ENCODE results near the gene SMARCD2.
"Not testable (repeated sequence)": the region's sequence is repeated elsewhere in the genome, so short reads cannot be mapped to it uniquely, and the experiment has no call there.

SMARCD2 gene

DNA sequence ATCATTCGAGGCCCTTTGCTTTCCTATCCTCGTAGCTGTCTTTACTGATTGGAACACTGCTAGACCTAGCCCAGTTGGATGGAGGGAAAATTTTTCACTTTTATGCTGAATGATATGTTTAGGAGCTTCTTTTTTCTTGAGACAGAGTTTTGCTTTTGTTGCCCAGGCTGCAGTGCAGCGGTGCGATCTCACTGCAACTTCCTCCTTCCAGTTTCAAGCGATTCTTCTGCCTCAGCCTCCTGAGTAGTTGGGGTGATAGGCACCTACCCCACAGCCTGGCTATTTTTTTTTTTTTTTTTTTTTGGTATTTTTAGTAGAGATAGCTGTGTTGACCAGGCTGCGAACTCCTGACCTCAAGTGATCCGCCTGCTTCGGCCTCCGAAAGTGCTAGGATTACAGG, 32.5 kb downstream of the SMARCD2 start:
- Histone ChIP-seq H3K27ac (no peak overlapping the region), H3K4me3 (ENCODE audit: low read depth, low read length) (no peak overlapping the region), H3K36me3 (replicated peaks) (peaks cover 86% of the 10 kb centered on the region), H3K27me3 (replicated peaks) (no peaks in the 10 kb centered on the region)
- in situ Hi-C loops (cut with HindIII; ENCODE audit: low pct_ligation_motif_present, low sequenced_read_pairs), result no loop called here
- no peak for DNase-seq
- TF ChIP-seq, protein P1, sequence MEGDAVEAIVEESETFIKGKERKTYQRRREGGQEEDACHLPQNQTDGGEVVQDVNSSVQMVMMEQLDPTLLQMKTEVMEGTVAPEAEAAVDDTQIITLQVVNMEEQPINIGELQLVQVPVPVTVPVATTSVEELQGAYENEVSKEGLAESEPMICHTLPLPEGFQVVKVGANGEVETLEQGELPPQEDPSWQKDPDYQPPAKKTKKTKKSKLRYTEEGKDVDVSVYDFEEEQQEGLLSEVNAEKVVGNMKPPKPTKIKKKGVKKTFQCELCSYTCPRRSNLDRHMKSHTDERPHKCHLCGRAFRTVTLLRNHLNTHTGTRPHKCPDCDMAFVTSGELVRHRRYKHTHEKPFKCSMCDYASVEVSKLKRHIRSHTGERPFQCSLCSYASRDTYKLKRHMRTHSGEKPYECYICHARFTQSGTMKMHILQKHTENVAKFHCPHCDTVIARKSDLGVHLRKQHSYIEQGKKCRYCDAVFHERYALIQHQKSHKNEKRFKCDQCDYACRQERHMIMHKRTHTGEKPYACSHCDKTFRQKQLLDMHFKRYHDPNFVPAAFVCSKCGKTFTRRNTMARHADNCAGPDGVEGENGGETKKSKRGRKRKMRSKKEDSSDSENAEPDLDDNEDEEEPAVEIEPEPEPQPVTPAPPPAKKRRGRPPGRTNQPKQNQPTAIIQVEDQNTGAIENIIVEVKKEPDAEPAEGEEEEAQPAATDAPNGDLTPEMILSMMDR (IDR thresholded peaks at IDR 0.05; ENCODE audit: low read depth, low read length, missing control alignments), result no peak

DNA sequence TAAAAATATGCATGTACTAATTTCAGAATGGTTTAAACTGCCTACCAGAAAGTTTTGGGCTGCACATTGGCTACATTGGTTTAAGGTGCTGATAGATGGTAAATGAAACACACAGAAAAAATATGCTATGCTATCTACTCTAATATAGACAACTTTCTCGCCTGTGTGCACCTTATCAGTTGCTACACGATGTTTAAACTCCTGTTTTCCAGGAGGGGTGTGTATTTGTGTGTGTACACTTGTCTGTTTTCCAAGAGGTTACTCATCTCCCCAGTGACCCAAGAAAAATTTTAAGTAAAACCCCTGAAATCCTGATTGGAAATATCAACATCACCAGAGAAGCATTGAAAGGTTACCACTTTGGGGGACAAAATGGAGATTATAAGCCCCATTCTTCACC, 36.9 kb downstream of the SMARCD2 start:
- no peak overlapping the region for H3K27ac ChIP-seq
- in situ Hi-C loops (cut with HindIII; ENCODE audit: low pct_ligation_motif_present, low sequenced_read_pairs), result no loop called here
- no peaks in the 10 kb centered on the region for H3K27me3 ChIP-seq (replicated peaks)
- H3K36me3 ChIP-seq (replicated peaks), result peaks cover 79% of the 10 kb centered on the region
- TF ChIP-seq, protein P1 (IDR thresholded peaks at IDR 0.05; ENCODE audit: low read depth, low read length, missing control alignments), result no peak
- no peak for DNase-seq
- no peak overlapping the region for H3K4me3 ChIP-seq (ENCODE audit: low read depth, low read length)

DNA sequence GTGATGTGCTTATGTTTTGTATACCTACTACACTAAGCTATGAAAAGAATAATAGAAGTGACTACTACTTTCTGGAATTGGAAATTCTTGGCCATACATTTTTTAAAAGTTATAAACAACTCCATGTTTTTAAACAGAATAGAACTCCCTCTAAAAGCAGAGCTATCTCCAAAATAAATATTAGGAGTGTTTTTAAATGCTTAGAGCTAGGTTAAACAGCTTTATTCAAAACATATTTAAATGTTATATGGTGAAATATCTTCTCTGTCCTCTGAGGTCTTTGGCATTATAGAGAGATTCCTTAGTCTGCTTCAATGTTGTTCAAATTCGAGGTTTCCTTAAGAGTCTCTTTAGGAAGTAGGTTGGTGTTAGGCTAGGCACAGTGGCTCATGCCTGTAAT, 38.2 kb downstream of the SMARCD2 start:
- Histone ChIP-seq H3K27me3 (replicated peaks) (no peaks in the 10 kb centered on the region), H3K36me3 (replicated peaks) (peaks cover 82% of the 10 kb centered on the region), H3K4me3 (ENCODE audit: low read depth, low read length) (no peak overlapping the region), H3K27ac (no peak overlapping the region)
- TF ChIP-seq, protein P1 (IDR thresholded peaks at IDR 0.05; ENCODE audit: low read depth, low read length, missing control alignments), result no peak
- in situ Hi-C loops (cut with HindIII; ENCODE audit: low pct_ligation_motif_present, low sequenced_read_pairs), result no loop called here
- DNase-seq, result no peak

DNA sequence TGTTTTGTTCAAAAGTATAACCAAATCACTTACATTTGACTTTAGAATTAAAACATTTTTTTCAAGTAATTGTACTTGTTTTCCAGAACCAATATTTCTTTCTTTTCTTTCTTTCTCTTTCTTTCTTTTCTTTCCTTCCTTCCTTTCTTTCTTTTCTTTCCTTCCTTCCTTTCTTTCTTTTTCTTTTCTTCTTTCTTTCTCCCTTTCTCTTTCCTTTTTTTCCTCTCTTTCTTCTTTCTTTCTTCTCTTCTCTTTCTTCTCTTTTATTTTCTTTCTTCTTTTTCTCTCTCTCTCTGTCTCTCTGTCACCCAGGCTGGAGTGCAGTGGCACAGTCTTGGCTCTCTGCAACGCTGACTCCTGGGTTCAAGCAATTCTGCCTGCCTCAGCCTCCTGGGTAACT, 41.7 kb downstream of the SMARCD2 start:
- no peak for DNase-seq
- in situ Hi-C loops (cut with HindIII; ENCODE audit: low pct_ligation_motif_present, low sequenced_read_pairs), result no loop called here
- TF ChIP-seq, protein P1 (IDR thresholded peaks at IDR 0.05; ENCODE audit: low read depth, low read length, missing control alignments), result no peak
- Histone ChIP-seq H3K36me3 (replicated peaks) (peaks cover 82% of the 10 kb centered on the region), H3K27me3 (replicated peaks) (no peaks in the 10 kb centered on the region), H3K4me3 (ENCODE audit: low read depth, low read length) (no peak overlapping the region), H3K27ac (no peak overlapping the region)

DNA sequence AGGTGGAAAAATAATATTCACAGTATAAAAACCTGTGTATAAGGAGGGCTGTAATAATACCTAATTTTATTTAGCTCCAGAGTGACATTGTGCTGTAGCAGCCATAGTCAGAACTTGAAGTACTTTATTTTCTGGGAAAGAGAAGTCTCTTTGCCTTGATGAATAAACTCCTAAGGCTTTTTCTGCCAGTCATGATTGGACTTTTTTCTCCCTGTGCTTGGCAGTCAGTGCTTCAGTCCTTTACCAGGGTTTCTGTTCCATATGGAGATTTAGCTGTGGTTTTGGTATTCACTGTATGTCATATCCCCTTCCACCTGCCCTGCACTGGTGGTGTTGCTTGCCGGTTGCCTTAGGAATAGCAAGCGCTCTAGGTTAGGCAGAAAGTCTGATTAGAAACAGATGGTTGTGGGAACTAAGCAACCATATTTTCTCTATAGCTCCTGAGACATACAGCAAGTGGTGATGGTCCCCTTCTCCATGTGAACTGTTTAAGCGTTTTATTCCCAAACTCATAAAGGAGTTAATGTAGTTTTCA, 43.8 kb downstream of the SMARCD2 start:
- TF ChIP-seq, protein P1 (IDR thresholded peaks at IDR 0.05; ENCODE audit: low read depth, low read length, missing control alignments), result no peak
- Histone ChIP-seq H3K27me3 (replicated peaks) (no peaks in the 10 kb centered on the region), H3K4me3 (ENCODE audit: low read depth, low read length) (no peak overlapping the region), H3K36me3 (replicated peaks) (peaks cover 88% of the 10 kb centered on the region), H3K27ac (no peak overlapping the region)
- in situ Hi-C loops (cut with HindIII; ENCODE audit: low pct_ligation_motif_present, low sequenced_read_pairs), result no loop called here
- DNase-seq, result no peak

DNA sequence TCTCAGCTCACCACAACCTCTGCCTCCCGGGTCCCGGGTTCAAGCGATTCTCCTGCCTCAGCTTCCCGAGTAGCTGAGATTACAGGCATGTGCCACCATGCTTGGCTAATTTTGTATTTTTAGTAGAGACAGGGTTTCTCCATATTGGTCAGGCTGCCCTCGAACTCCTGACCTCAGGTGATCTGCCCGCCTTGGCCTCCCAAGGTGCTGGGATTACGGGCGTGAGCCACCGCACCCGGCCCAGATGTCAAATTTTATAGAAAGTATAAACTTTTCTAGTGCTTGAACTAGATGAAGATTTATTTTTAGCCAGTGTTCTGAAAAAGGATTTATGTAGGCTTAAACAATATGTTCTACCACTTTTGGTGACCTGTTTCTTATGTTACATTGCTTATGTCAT, 46.1 kb downstream of the SMARCD2 start:
- H3K27ac ChIP-seq; H3K27me3 ChIP-seq (replicated peaks); H3K4me3 ChIP-seq (ENCODE audit: low read depth, low read length); in situ Hi-C loops (cut with HindIII; ENCODE audit: low pct_ligation_motif_present, low sequenced_read_pairs); DNase-seq: not testable (repeated sequence)
- H3K36me3 ChIP-seq (replicated peaks), result peaks cover 89% of the 10 kb centered on the region
